ENCODE data around the gene DKK1.
"Not testable (repeated sequence)": the region's sequence is repeated elsewhere in the genome, so short reads cannot be mapped to it uniquely, and the experiment has no call there.

DKK1 gene

GRCh38 chr10:52318822-52319464 lies 4.9 kb downstream of the DKK1 start:
- DNase-seq = no peak

GRCh38 chr10:52319926-52320325 lies 5.8 kb downstream of the DKK1 start:
- no peak for DNase-seq

GRCh38 chr10:52322323-52322722 lies 8.2 kb downstream of the DKK1 start:
- DNase-seq = no peak

- no peak for DNase-seq
These were observed 8.9 kb downstream of the DKK1 start for GRCh38 chr10:52322936-52323335.

GRCh38 chr10:52326382-52326781 lies 12.3 kb downstream of the DKK1 start:
- no peak for DNase-seq

GRCh38 chr10:52331638-52332364 lies 17.7 kb downstream of the DKK1 start:
- DNase-seq = no peak

GRCh38 chr10:52332815-52333214 lies 18.7 kb downstream of the DKK1 start:
- no peak for DNase-seq

- no peak for DNase-seq
These were observed 20.5 kb downstream of the DKK1 start for GRCh38 chr10:52334595-52334994.

- no peak for DNase-seq
These were observed 21.6 kb downstream of the DKK1 start for GRCh38 chr10:52335665-52336064.

- no peak for DNase-seq
These were observed 23.1 kb downstream of the DKK1 start for GRCh38 chr10:52337225-52337624.

GRCh38 chr10:52343439-52343838 lies 29.4 kb downstream of the DKK1 start:
- DNase-seq = no peak

GRCh38 chr10:52346394-52347326 lies 32.6 kb downstream of the DKK1 start:
- DNase-seq = no peak

- DNase-seq = no peak
These were observed 33.2 kb downstream of the DKK1 start for GRCh38 chr10:52347327-52347667.

GRCh38 chr10:52348037-52348564 lies 34.0 kb downstream of the DKK1 start:
- no peak for DNase-seq

- no peak for DNase-seq
These were observed 37.8 kb downstream of the DKK1 start for GRCh38 chr10:52351914-52352330.

GRCh38 chr10:52353205-52353604 lies 39.1 kb downstream of the DKK1 start:
- DNase-seq = no peak

- no peak for DNase-seq
These were observed 39.9 kb downstream of the DKK1 start for GRCh38 chr10:52353960-52354394.

GRCh38 chr10:52357971-52358370 lies 43.9 kb downstream of the DKK1 start:
- no peak for DNase-seq

- DNase-seq = no peak
These were observed 45.4 kb downstream of the DKK1 start for GRCh38 chr10:52359441-52359840.

GRCh38 chr10:52365547-52366432 lies 51.7 kb downstream of the DKK1 start:
- not testable (repeated sequence) for DNase-seq

All from CD4-positive, alpha-beta T cell treated with Interleukin-1 beta for 1 hour (primary cell).